HG03039 (cell line): ENCODE data around the gene RHBDF1.

ENCODE experiments used
- ATAC-seq: cut with Tn5 transposase; IDR thresholded peaks from one replicate; pipeline ENCODE4 v1.9.1; 2021; ENCODE audit warnings: mild to moderate bottlenecking, moderate library complexity; ENCODE audit not compliant: unreplicated experiment

The RHBDF1 gene

GRCh38 chr16:75580-76501 is 3.4 kb upstream of the RHBDF1 start:
- no peak for ATAC-seq

GRCh38 chr16:74747-75334 is 2.4 kb upstream of the RHBDF1 start:
- no peak for ATAC-seq

GRCh38 chr16:74051-74746 is 1.8 kb upstream of the RHBDF1 start:
- ATAC-seq, result no peak

- ATAC-seq, result no peak
Measured at GRCh38 chr16:71540-72401, 660 bp downstream of the RHBDF1 start.

- ATAC-seq, result no peak
Measured at GRCh38 chr16:71210-71539, 1.3 kb downstream of the RHBDF1 start.

GRCh38 chr16:69181-69580 is 3.2 kb downstream of the RHBDF1 start:
- ATAC-seq, result no peak

- no peak for ATAC-seq
Measured at GRCh38 chr16:67884-68789, 4.3 kb downstream of the RHBDF1 start.

- no peak for ATAC-seq
Measured at GRCh38 chr16:67183-67791, 5.1 kb downstream of the RHBDF1 start.

GRCh38 chr16:66309-67182 is 5.9 kb downstream of the RHBDF1 start:
- no peak for ATAC-seq

GRCh38 chr16:65745-66144 is 6.7 kb downstream of the RHBDF1 start:
- ATAC-seq, result no peak

- ATAC-seq, result no peak
Measured at GRCh38 chr16:64914-65255, 7.5 kb downstream of the RHBDF1 start.

GRCh38 chr16:63998-64913 is 8.2 kb downstream of the RHBDF1 start:
- no peak for ATAC-seq

- ATAC-seq, result no peak
Measured at GRCh38 chr16:63466-63865, 9.0 kb downstream of the RHBDF1 start.

- no peak for ATAC-seq
Measured at GRCh38 chr16:62968-63391, 9.5 kb downstream of the RHBDF1 start.

GRCh38 chr16:62283-62967 is 10.0 kb downstream of the RHBDF1 start:
- ATAC-seq, result no peak

GRCh38 chr16:61879-62281 is 10.6 kb downstream of the RHBDF1 start:
- no peak for ATAC-seq
